K562 (cell line): ENCODE measurements around the gene PIK3CB. TPM values are rescaled to one million over a fixed set of nuclear protein-coding genes. Genes with fewer than 3 reads are reported as not detected.

ENCODE experiments used
- polyA plus RNA-seq, 8 experiments: library from polyadenylated mRNA; depleted of rRNA in 4 of 8; stranded (reverse) in 5 of 8; unstranded in 3 of 8; fragments of >200 nt; fragmentation: Nextera tagmentation in 2 of 8; fragmentation: Illumina TruSeq in 1 of 8; extraction: Ambion mirVana in 2 of 8; extraction: Trizol in 1 of 8; gene quantifications; 2 replicates each; pipeline versions ENCODE4 v1.2.1 to v1.2.3, GENCODE V29; 2011 to 2014; ENCODE audit warnings: inconsistent platforms in 1 of 8, missing spikeins in 1 of 8
- total RNA-seq, 7 experiments: library from RNA; depleted of rRNA in 6 of 7; stranded (reverse); fragments of >200 nt in 6 of 7; fragmentation: Illumina TruSeq in 2 of 7; extraction: Trizol in 2 of 7; gene quantifications; 2 replicates each; pipeline versions ENCODE4 v1.2.1 to v1.2.3, GENCODE V29; 2011 to 2021; ENCODE audit warnings: low replicate concordance in 1 of 7

The PIK3CB gene
- total and polyA plus RNA-seq, 9 of the 15 experiments (the other 6 are each of a cell fraction or from before 2014, with no cell fraction given) = 15.3 to 62.6 (median 28.3) TPM

Other genes starting within 250 kb of the PIK3CB start
- 16.0 and 16.1 TPM in 2 replicates for gene CEP70, start 240.7 kb downstream of the PIK3CB start, total RNA-seq (2014; rRNA removed)
- 31.5 and 34.9 TPM in 2 replicates for gene CEP70, start 240.7 kb downstream of the PIK3CB start, total RNA-seq (2014; rRNA removed; fragmentation: Illumina TruSeq; extraction: Trizol)
- 27.8 and 31.0 TPM in 2 replicates for gene CEP70, start 240.7 kb downstream of the PIK3CB start, total RNA-seq (2015; rRNA removed; fragmentation: Illumina TruSeq; extraction: Trizol)
- gene CEP70, start 240.7 kb downstream of the PIK3CB start, total RNA-seq (2021) = 17.7 and 18.3 TPM in 2 replicates
- gene CEP70, start 240.7 kb downstream of the PIK3CB start, polyA plus RNA-seq (2011; rRNA removed) = 19.3 and 23.4 TPM in 2 replicates
- 20.9 and 24.2 TPM in 2 replicates for gene CEP70, start 240.7 kb downstream of the PIK3CB start, polyA plus RNA-seq (2014; fragmentation: Illumina TruSeq; extraction: Trizol)
- 10 to 100 TPM; 19.5 to 29.3 TPM for gene CEP70, start 240.7 kb downstream of the PIK3CB start, polyA plus RNA-seq (2014; fragmentation: Nextera tagmentation; extraction: Ambion mirVana)
- 16.8 and 17.5 TPM in 2 replicates for gene CEP70, start 240.7 kb downstream of the PIK3CB start, polyA plus RNA-seq (2014; rRNA removed)
- 6.4 and 7.9 TPM in 2 replicates for gene FAIM, start 226.2 kb downstream of the PIK3CB start, total RNA-seq (2014; rRNA removed)
- gene FAIM, start 226.2 kb downstream of the PIK3CB start, total RNA-seq (2014; rRNA removed; fragmentation: Illumina TruSeq; extraction: Trizol) = 5.1 and 6.6 TPM in 2 replicates
- gene FAIM, start 226.2 kb downstream of the PIK3CB start, total RNA-seq (2015; rRNA removed; fragmentation: Illumina TruSeq; extraction: Trizol) = 6.3 and 7.9 TPM in 2 replicates
- gene FAIM, start 226.2 kb downstream of the PIK3CB start, total RNA-seq (2021) = 3.1 and 3.7 TPM in 2 replicates
- gene FAIM, start 226.2 kb downstream of the PIK3CB start, polyA plus RNA-seq (2011; rRNA removed) = 1.2 and 2.5 TPM in 2 replicates
- 4.8 and 6.7 TPM in 2 replicates for gene FAIM, start 226.2 kb downstream of the PIK3CB start, polyA plus RNA-seq (2014; fragmentation: Illumina TruSeq; extraction: Trizol)
- 1 to 10 TPM; 6.0 to 6.8 TPM for gene FAIM, start 226.2 kb downstream of the PIK3CB start, polyA plus RNA-seq (2014; fragmentation: Nextera tagmentation; extraction: Ambion mirVana)
- 4.2 and 6.4 TPM in 2 replicates for gene FAIM, start 226.2 kb downstream of the PIK3CB start, polyA plus RNA-seq (2014; rRNA removed)
- 10.8 and 13.3 TPM in 2 replicates for gene FOXL2, start 112.2 kb upstream of the PIK3CB start, total RNA-seq (2014; rRNA removed)
- 2.1 and 2.4 TPM in 2 replicates for gene FOXL2, start 112.2 kb upstream of the PIK3CB start, total RNA-seq (2014; rRNA removed; fragmentation: Illumina TruSeq; extraction: Trizol)
- 4.1 and 4.6 TPM in 2 replicates for gene FOXL2, start 112.2 kb upstream of the PIK3CB start, total RNA-seq (2015; rRNA removed; fragmentation: Illumina TruSeq; extraction: Trizol)
- gene FOXL2, start 112.2 kb upstream of the PIK3CB start, total RNA-seq (2021) = 21.4 and 22.1 TPM in 2 replicates
- 3.1 and 4.0 TPM in 2 replicates for gene FOXL2, start 112.2 kb upstream of the PIK3CB start, polyA plus RNA-seq (2011; rRNA removed)
- gene FOXL2, start 112.2 kb upstream of the PIK3CB start, polyA plus RNA-seq (2014; fragmentation: Illumina TruSeq; extraction: Trizol) = 3.2 and 5.5 TPM in 2 replicates
- under 1 TPM; 0.27 to 0.29 TPM for gene FOXL2, start 112.2 kb upstream of the PIK3CB start, polyA plus RNA-seq (2014; fragmentation: Nextera tagmentation; extraction: Ambion mirVana)
- gene FOXL2, start 112.2 kb upstream of the PIK3CB start, polyA plus RNA-seq (2014; rRNA removed) = 12.6 and 14.3 TPM in 2 replicates
- gene FOXL2NB, start 112.3 kb upstream of the PIK3CB start, total RNA-seq (2014; rRNA removed) = 9.5 and 12.6 TPM in 2 replicates
- 5.9 and 6.1 TPM in 2 replicates for gene FOXL2NB, start 112.3 kb upstream of the PIK3CB start, total RNA-seq (2014; rRNA removed; fragmentation: Illumina TruSeq; extraction: Trizol)
- 5.0 and 5.1 TPM in 2 replicates for gene FOXL2NB, start 112.3 kb upstream of the PIK3CB start, total RNA-seq (2015; rRNA removed; fragmentation: Illumina TruSeq; extraction: Trizol)
- 10.2 TPM in 2 replicates for gene FOXL2NB, start 112.3 kb upstream of the PIK3CB start, total RNA-seq (2021)
- 17.4 and 20.3 TPM in 2 replicates for gene FOXL2NB, start 112.3 kb upstream of the PIK3CB start, polyA plus RNA-seq (2011; rRNA removed)
- 9.0 and 10.1 TPM in 2 replicates for gene FOXL2NB, start 112.3 kb upstream of the PIK3CB start, polyA plus RNA-seq (2014; fragmentation: Illumina TruSeq; extraction: Trizol)
- under 1 TPM; 0.71 to 0.86 TPM for gene FOXL2NB, start 112.3 kb upstream of the PIK3CB start, polyA plus RNA-seq (2014; fragmentation: Nextera tagmentation; extraction: Ambion mirVana)
- gene FOXL2NB, start 112.3 kb upstream of the PIK3CB start, polyA plus RNA-seq (2014; rRNA removed) = 13.5 and 18.4 TPM in 2 replicates
- not detected in 2 replicates for gene PRR23A, start 171.3 kb upstream of the PIK3CB start, total RNA-seq (2014; rRNA removed)
- gene PRR23A, start 171.3 kb upstream of the PIK3CB start, total RNA-seq (2014; rRNA removed; fragmentation: Illumina TruSeq; extraction: Trizol) = not detected in 2 replicates
- not detected in 2 replicates for gene PRR23A, start 171.3 kb upstream of the PIK3CB start, total RNA-seq (2015; rRNA removed; fragmentation: Illumina TruSeq; extraction: Trizol)
- not detected in 2 replicates for gene PRR23A, start 171.3 kb upstream of the PIK3CB start, total RNA-seq (2021)
- gene PRR23A, start 171.3 kb upstream of the PIK3CB start, polyA plus RNA-seq (2011; rRNA removed) = not detected in 2 replicates
- gene PRR23A, start 171.3 kb upstream of the PIK3CB start, polyA plus RNA-seq (2014; fragmentation: Illumina TruSeq; extraction: Trizol) = not detected in 2 replicates
- not detected for gene PRR23A, start 171.3 kb upstream of the PIK3CB start, polyA plus RNA-seq (2014; fragmentation: Nextera tagmentation; extraction: Ambion mirVana)
- gene PRR23A, start 171.3 kb upstream of the PIK3CB start, polyA plus RNA-seq (2014; rRNA removed) = not detected in 2 replicates
- not detected in 2 replicates for gene PRR23B, start 186.0 kb upstream of the PIK3CB start, total RNA-seq (2014; rRNA removed)
- not detected in 2 replicates for gene PRR23B, start 186.0 kb upstream of the PIK3CB start, total RNA-seq (2014; rRNA removed; fragmentation: Illumina TruSeq; extraction: Trizol)
- not detected in 2 replicates for gene PRR23B, start 186.0 kb upstream of the PIK3CB start, total RNA-seq (2015; rRNA removed; fragmentation: Illumina TruSeq; extraction: Trizol)
- not detected in 2 replicates for gene PRR23B, start 186.0 kb upstream of the PIK3CB start, total RNA-seq (2021)
- gene PRR23B, start 186.0 kb upstream of the PIK3CB start, polyA plus RNA-seq (2011; rRNA removed) = not detected in 2 replicates
- gene PRR23B, start 186.0 kb upstream of the PIK3CB start, polyA plus RNA-seq (2014; fragmentation: Illumina TruSeq; extraction: Trizol) = not detected in 2 replicates
- gene PRR23B, start 186.0 kb upstream of the PIK3CB start, polyA plus RNA-seq (2014; fragmentation: Nextera tagmentation; extraction: Ambion mirVana) = not detected
- gene PRR23B, start 186.0 kb upstream of the PIK3CB start, polyA plus RNA-seq (2014; rRNA removed) = not detected in 2 replicates
- not detected in 2 replicates for gene PRR23C, start 210.0 kb upstream of the PIK3CB start, total RNA-seq (2014; rRNA removed)
- gene PRR23C, start 210.0 kb upstream of the PIK3CB start, total RNA-seq (2014; rRNA removed; fragmentation: Illumina TruSeq; extraction: Trizol) = not detected in 2 replicates
- not detected in 2 replicates for gene PRR23C, start 210.0 kb upstream of the PIK3CB start, total RNA-seq (2015; rRNA removed; fragmentation: Illumina TruSeq; extraction: Trizol)
- gene PRR23C, start 210.0 kb upstream of the PIK3CB start, total RNA-seq (2021) = not detected in 2 replicates
- not detected in 2 replicates for gene PRR23C, start 210.0 kb upstream of the PIK3CB start, polyA plus RNA-seq (2011; rRNA removed)
- gene PRR23C, start 210.0 kb upstream of the PIK3CB start, polyA plus RNA-seq (2014; fragmentation: Illumina TruSeq; extraction: Trizol) = not detected in 2 replicates
- gene PRR23C, start 210.0 kb upstream of the PIK3CB start, polyA plus RNA-seq (2014; fragmentation: Nextera tagmentation; extraction: Ambion mirVana) = not detected
- gene PRR23C, start 210.0 kb upstream of the PIK3CB start, polyA plus RNA-seq (2014; rRNA removed) = not detected in 2 replicates